HG03045 (cell line): Measurements from ENCODE around the gene ABHD16B.
"Not testable (repeated sequence)": the region's sequence is repeated elsewhere in the genome, so short reads cannot be mapped to it uniquely, and the experiment has no call there.

ENCODE experiments used
- ATAC-seq: cut with Tn5 transposase; IDR thresholded peaks from one replicate; pipeline ENCODE4 v1.9.1; 2021; ENCODE audit warnings: mild to moderate bottlenecking, moderate library complexity; ENCODE audit not compliant: unreplicated experiment

The ABHD16B gene

DNA sequence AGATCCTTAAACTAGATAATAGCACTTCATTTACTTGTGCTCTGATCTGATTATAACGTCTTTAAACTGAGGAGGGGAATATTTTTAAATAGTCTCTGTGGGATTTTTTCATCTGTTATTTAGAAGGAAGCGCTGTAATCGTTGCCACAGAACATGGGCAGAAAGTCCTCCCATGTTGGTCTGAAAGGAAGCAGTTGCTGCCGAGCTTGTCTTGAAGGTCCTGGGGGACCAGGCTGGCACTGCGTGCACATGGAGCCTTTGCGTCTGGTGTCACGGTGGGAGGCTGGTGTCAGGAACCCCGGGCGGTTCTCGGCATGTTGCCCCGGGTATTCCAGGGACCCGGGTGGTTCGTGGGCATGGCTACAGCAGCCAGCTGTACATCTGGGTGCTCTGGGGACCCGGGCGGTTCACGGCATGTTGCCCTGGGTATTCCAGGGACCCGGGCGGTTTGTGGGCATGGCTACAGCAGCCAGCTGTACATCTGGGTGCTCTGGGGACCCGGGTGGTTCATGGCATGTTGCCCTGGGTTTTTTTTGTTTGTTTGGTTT lies 15.3 kb downstream of the ABHD16B start:
- no peak for ATAC-seq

DNA sequence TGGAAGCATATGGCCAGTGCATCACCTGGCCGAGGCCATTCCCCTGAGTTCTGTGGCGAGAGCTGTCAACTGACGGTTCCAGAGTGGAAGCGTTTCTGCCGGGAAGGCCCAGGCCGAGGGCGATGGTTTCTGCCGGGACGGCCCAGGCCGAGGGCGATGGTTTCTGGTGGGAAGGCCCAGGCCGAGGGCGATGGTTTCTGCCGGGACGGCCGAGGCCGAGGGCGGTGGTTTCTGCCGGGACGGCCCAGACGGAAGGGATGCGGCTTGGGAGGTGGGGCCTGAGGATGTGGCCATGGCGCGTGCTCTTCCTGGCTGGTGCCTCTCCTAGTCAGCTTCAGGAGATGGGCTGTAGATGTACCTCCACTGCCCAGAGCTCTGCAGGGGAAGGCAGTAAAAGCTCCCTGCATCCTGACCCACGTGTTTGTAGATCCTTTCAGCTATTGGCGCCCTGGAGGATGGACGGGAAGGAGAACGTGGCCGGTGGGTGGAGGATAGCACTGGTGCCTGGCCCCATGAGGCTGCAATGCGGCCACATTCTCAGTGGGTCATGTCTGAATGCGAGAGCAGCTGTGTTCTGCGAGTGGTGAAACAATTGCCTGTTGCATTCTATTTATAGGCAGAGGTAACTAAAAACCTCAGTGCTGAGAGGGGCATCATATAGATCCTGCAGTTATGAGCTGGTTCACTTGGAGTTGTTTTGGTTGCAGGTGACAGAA lies 16.6 kb downstream of the ABHD16B start:
- no peak for ATAC-seq

DNA sequence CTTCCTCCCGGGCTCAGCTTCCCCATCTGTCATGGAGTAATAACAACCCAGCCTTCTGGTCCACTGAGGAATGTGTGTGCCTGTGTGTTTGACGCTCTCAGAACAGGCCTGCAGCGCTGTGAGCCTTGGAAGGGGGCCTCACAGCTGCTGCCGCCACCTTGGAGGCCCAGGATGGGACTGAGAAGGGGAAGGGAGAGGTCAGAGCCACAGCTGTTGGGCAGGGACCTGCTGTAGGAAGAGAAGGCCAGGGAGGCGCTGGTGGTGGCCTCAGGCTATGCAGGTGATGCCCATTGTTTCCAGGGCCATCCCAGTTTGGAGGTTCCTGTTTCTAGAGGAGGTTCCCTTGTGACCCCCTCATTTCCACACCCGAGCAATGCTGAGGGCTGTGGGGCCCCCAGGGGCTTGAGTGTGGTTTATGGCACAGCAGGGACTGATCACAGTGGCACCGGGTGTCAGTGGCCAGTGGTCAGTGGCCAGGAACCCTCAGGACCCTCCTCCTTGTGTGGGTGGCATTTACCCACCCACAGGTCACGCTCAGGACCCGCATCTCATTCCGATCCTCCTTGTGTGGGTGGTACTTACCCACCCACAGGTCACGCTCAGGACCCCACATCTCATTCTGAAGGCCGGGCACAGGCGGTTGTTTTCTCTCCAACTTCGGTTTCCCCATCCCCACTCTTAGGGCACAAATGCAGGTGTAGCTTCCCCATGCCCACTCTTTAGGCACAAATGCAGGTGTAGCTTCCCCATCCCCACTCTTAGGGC lies 17.8 kb downstream of the ABHD16B start:
- ATAC-seq, result no peak

DNA sequence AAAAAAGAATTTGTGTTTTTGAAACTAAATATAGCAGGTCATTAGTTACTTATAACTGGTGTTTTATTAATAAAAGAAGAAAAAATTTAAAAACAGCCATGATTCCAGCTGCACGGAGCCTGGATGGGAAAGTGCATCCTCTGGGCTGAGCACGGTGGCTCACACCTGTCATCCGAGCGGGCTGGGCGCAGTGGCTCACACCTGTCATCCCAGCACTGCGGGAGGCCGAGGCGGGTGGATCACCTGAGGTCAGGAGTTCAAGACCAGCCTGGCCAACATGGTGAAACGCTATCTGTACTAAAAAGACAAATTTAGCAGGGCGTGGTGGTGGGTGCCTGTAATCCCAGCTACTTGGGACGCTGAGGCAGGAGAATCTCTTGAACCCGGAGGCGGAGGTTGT lies 19.6 kb downstream of the ABHD16B start:
- ATAC-seq, result not testable (repeated sequence)

DNA sequence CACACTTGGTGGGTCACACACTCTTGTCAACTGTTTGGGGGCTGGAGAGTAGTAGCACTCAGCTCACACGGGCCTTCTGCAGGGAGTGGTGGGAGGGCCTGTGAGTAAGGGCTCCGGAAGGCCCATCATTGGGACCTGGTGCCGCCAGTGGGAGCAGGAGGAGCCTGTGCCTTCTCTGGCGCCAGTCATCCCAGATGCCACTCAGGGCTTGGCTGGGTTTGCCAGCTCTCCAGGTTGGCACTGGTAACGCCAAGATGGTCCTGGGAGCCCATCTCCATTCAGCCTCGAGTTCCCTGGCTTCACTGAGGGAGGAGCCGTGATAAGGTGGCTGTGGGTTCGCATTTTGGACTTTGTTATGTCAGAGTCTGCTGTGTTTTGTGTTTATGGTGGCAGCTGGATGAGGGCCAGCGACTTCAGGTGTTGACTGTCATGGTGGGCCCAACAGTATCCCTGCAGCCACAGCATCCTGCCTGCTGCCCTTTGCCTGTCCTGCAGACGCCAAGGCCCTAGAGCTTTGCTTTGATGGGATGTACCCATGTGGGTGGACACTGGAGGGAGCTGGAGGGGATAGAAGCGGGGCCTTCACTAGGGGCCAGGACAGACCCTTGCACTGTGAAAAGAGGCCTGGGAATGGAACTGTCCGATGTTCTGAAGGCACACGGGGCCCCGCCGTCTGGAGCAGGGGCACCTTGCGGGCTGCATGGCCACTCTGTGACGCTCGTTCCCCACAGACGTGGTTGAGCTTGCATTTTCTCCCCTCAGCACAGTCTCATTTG lies 20.3 kb downstream of the ABHD16B start:
- no peak for ATAC-seq

DNA sequence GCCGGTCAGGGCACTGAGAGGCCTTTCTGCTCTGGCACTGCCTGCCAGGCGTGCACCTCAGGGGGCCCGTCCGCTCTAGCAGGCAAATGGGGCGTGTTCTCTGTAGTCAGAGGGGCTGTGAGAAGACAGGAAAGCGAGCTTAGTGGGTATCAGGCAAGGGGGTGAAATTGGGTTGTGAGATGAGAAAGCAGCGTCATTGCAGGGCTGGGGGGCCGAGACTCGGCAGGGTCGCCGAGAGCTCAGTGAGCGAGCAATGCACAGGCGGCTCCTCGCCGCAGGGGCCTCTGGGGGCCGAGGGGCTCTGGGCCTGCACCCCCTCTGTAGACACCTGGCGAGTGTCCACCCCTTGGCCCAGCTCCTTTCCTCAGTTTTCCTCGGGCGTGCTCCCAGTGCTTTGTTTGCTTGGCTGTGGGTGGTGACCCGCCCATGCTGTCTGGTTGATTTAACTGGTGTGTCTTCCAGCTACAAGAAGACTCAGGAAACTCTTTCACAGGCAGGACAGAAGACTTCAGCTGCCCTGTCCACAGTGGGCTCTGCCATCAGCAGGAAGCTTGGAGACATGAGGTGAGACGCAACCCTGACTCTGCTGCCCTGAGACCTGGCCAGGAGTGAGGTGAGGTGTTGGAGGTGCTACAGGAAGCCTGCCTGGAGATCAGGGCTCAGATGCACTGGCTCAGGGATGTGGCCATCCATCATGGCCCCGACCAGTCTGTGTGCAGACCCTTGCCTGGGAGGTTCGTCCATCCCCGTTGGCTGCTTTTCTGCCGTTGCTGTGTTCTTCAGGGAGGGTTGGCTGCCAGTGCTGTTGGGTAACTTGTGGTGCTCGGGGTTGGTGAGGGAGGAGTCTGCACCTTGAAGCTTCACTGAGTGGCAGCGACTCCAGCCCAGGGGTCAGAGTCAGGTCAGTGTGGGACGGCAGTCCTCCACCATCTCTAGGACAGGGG lies 21.2 kb downstream of the ABHD16B start:
- no peak for ATAC-seq

DNA sequence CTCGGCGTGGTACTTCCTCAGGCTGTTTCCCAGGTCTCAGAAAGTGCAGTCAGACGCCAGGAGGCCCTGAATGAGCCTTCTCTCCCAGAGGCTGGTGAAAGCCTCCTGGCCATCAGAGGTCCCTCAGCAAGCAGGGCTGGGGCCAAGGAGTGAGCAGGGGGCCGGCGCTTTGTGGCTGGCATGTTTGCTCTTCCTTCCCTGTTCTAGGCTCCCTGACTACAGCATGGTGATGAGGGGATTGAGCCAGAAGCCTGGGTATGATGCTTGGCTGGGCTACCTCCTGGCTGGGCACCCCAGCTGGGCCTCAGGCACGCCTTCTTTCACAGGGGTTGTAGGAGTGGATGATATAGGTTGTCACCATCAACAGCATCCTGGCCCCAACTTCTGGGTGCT lies 21.9 kb downstream of the ABHD16B start:
- ATAC-seq, result no peak

DNA sequence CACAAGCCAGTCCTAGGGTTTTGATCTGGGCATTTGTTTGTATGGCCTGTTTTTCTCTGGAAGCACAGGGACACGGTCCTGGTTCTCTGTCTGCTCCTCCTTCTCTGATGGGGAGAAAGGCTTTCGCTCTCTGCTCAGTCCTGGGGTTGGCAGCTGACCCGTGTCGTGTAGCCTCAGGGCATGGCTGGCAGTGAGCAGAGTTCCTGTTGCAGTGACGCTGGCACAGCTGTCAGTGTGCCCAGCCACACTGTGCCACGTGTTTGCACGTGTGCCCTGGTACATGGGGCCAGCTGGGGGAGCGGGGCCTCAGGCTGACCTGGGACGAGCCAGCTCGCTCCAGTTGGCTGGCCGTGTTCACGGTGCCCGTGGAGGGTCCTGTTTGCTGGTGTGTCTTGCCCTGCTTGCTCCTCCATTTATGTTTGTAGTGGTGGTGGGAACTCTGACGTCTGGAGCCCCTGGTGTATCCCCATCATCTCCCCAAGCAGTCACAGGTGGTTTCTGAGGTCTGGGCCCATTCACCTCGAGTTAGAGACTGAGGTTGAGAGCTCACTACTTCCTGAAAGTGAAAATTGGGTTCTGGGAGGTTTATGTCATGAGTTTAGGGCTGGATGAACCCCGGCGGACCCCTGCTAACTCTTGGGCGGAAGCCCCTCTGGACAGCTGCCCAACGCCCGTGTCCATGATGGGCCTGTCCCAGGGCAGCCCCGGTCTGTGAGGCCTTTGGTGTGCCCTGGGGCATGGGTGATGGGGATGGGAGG lies 23.4 kb downstream of the ABHD16B start:
- ATAC-seq, result no peak

DNA sequence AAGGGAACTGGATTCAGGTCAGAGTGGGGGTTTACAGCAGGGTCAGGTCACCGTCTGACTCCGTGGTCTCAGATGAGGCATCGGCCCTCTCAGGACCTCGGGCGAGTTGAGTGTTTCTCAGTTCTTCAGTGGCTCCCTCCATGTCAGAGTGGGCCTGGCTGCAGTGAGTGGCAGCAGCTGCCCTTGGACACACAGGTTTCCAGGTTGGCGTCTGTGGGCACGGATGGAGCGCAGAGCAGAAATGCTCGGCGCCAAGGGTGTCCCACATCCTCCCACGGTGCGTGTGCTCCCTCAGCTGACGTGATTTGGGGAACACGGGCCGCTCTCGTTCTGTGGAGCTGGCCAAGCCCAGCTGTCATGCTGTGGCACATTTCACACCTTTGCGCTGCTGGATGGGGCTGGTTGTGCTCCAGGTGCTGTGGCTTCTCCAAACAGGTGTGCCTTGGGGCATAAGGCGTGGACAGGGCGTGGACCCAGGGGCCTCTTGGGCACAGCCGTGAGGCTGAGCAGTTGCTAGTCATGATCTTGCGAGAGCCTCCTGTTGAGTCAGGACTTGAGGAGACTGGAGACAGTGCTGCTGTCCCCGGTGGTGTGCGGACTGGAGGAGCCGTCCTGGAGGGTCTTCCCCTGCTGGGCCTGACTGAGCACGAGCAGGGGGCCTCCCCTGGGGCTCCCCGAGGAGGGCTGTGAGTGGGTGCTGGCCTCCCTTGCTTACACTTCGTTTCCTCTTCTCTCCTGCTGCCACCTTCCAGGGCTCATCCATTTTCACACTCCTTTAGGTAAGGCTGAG lies 24.2 kb downstream of the ABHD16B start:
- no peak for ATAC-seq

DNA sequence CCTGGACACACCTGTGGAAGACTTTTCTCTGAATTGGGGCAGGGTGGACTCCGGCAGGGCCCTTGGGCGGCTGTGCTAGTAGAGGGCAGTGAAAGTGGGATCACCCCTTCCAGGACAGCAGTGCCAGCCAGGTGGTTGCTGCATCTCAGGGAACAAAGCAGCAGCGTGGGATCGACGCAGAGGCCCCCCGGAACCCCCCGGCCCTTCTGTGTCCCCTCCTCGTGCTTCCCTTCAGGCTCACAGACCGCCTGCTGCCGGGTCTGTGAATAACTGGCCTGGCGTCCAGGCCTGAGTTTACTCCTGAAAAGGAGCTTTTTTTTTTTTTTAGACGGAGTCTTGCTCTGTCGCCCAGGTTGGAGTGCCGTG lies 24.7 kb downstream of the ABHD16B start:
- ATAC-seq, result no peak

DNA sequence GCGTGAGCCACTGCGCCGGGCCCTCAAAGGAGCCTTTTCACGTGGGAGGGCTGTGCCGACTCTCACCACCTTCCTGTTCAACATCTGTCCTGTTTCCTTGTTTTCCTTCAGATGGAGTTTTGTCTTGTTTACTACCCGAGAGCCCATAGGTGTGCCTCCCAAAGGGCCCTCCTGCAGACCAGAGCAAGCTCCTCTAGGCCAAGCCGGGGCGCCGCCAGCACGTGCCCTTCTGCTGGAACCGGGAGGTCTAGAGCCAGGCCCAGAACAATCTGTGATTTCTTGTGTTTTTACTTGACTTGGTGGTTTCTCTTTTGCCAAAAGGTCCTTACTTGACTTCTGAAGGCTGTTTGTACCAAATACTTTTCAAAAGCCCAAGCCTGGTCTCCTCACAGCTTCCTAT lies 25.6 kb downstream of the ABHD16B start:
- no peak for ATAC-seq

DNA sequence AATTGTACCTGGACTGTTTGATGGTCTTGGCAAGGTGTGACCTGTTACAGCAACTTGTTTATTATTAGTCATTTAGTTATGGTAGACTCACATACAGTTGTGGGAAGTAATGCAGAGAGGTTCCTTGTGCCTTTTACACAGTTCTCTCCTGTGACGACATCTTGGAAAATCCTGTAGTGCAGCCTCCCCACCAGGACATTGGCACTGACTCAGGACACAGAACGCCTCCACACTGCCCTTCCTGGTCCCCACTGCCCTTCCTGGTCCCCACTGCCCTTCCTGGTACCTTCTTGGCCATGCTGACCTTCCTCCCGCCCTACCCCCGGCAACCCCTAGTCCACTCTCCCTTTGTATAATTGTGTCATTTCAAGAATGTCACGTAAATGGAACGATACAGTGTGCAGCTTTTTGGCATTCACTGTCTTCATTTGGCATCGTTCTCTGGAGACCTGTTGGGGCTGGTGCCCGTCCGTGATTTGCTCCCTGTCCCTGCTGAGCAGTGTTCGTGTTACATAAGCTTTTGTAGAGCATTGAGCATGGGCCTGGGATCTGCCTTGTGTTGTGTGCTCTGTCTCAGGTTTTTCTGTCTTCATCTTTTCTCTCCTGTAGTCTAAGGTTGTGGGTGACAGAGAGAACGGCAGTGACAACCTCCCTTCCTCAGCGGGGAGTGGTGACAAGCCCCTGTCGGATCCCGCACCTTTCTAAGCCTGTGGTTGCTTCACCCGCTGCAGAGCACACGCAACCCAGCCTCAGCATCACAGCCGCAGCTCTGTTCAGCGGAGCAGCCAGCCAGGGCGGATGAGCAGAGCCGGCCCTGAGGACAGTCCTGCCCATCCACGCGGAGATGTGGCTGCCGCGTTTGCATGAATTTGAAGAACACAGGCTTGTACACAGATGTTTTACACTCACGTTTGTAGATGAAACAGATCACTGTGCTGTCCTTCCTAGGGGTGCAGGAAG lies 28.2 kb downstream of the ABHD16B start:
- no peak for ATAC-seq

DNA sequence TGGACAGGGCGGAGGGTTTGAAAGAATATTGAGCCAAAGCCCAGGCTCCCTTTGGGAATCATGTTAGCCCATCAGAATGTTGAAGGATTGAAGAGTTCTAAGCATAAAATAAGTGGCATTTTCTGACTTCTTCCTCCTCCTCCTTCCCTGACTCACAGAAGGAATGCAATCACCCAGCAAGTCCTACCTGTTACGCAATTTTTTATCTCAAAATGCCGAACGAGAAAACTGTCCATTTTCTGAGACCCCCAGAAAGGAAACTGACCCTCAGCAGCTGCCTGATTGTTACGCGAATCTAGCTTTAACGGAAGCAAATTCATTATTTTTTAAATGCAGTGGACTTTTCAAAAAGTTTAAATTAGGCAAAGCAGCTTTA lies 28.9 kb downstream of the ABHD16B start:
- no peak for ATAC-seq

DNA sequence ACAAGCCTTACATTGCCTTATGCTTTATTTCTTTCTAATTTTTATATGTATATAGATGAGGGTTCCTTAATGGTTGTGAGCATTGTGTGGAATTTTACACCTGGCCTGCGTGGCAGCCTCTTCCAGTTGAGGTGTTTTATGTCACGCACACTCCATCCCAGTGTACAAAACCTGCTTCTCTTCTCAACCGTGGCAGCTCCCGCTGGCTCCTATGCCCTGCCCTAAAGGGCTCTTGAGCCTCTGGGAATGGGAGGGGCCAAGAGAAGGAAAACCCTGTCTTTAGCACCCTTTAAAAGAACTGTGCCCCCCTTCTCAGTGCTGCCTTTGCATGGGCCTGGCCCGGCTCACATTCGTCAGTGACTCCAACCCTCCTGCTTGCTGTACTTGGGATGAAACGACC lies 29.3 kb downstream of the ABHD16B start:
- no peak for ATAC-seq

DNA sequence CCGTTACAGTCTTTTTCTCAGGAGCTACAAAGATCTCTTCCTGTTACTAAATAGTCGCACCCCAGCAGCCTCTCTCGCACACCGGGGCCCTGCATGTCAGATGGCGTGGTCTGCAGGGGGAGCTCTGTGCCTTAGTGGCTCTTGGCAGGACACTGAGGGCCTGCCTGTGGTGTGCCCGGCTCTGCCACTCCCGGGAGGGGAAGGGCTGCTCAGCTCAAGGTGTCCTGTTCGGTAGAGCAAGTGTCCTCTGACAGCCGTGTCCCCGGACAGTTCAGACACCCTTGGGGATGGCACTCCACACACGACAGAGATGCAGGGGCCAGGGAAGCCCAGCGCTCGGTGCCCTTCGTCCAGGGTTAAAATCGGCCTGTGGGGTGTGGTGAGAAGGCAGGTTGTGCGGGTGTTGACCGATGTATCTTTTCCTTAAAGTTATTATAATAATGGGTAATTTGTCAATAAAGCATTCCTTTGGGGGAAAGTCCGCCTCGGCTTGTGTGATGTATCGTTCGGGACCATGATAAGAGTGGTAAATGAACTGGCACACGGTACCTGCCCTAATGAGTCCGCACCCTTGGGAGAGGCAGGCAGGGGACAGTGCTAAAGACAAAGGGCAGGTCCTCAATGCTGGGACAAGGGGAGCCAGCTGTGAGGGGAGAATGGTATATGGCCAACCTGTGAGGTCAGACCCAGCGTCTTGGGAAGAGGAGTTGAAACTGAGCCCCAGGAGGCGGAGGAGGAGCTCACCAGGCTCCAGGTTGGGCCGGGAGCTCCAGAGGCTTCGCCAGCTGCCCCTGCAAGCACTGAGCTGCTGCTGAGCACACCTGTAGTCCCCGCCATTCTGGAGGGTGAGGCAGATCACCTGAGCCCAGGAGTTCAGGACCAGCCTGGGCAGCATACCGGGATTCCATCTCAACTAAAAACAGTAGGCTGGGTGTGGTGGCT lies 30.0 kb downstream of the ABHD16B start:
- no peak for ATAC-seq

DNA sequence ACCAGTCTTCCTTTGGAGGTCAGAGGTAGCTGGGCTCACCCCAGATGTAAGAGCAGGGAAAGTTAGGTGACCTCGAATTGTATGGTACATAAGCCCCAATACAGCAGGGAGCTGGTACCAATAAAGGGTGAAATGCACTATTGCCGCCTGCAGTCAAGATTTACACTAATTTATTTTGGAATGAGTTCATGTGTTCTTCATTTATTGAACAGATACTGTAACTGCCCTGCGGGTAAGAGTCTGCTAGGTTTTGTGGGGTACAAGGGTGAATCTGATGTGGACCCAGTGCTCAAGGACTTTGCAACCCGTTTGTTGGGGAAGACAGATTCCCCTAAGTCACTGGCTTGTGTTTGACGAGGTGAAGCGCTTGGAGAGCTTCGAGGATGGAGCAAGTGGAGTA lies 31.1 kb downstream of the ABHD16B start:
- ATAC-seq, result no peak

DNA sequence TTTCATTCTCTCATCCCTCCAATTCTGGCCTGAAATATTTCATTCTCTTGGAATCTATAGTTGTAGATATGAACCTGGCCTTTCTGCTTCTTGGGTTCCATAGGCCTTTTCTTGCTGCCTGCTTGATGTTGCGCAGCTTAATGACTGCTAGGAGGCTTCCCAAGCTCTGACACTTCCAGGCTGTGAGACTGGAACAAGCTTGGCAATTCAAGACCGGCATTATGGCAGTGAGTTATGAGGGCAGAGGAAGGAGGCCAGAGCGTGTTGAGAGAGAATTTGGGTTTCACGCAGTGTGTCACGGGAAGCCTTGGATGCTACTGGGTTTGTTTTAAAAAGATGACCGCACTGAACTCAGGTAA lies 32.7 kb downstream of the ABHD16B start:
- ATAC-seq, result no peak
